ENCODE measurements around the gene ZNF737.
A peak's percentile ranks its signal among the peaks of the same experiment; 100 is the strongest.
"Not testable (repeated sequence)": the region's sequence is repeated elsewhere in the genome, so short reads cannot be mapped to it uniquely, and the experiment has no call there.

The ZNF737 gene

DNA sequence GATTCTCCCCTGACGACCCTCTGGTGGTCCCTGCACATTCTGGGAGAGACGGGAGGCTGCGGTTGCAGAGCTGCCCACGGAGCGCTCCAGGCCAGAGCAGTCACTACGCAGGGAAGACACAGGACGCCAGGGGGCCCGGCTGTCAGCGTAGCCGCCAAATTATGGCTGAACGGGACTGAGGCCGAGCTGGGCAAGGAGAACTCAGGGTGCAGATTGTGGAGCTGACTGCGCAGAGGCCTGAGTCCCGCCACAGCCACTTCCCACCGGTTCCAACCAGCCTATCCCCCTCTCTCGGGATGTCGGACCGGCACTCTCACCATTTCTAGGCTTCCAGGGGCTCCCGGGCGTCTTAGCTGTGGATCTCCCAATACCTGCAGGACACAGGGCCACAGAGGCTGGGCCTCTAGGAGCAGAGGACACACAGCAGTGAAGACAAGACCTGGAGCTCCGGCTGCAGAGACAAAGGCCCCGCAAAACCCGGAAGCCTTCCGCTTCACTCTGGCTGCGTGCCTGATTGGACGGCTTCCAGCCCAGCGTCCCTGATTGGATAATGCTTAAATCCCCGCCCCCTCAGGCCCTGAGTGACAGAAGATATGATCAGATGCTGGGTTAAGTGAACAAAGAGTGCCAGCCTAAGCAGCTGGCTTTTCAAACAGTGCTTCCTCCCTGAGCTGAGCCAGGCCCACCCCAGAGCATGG is at the start of gene ZNF737:
TSS of gene ZNF737 (minus strand) at position 461 of the 698 bp plus-strand sequence. CDS start at position 320, 141 bp downstream.
- DNase-seq = peak; percentile 96

DNA sequence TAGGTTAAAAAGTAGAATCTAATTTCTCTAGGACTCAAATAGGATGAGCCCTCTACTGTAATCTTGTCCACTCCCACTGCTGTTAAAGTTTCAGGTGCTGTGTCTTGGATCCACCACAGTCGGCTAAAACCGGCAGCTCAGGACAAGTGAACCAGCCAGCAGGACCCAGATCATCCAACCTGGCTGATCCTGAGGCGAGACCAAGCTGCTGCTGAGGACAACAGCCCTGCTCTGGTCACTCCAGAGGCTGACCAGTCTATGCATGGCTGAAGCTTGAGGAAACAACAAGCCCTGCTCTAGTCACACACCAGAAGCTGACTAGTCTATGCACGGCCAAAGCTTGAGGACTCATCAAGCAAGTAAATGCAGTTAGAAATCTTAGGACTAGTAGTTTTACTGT is 49.4 kb upstream of the ZNF737 start:
- not testable (repeated sequence) for DNase-seq

DNA sequence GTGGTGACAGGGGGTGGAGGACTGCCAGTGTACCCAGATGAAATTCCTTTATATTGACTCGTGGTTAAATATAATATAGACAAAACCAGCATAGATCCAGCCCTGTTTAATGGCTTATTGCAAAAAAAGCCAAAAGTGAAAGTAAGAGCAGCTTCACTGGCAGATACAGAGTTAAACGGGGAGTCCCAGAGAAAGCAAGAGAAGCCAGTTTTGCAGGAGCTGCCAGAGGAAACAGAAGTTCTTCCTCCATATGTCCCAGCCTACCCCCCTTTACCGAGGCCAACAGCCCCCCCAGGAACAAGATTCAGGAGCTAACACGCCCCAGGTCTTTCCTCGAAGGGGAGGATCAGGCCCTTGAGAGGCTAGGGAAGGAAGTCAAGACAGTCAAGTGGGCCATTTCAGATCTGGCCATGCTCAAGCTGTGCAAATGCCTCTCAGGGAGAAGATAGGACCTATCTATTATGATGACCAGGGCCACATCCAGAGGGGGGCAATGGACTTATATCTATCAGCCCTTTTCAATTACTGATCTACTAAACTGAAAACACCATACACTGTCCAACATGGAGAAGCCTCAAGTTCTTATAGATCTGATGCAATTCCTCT is 47.2 kb upstream of the ZNF737 start:
- no peak for DNase-seq

DNA sequence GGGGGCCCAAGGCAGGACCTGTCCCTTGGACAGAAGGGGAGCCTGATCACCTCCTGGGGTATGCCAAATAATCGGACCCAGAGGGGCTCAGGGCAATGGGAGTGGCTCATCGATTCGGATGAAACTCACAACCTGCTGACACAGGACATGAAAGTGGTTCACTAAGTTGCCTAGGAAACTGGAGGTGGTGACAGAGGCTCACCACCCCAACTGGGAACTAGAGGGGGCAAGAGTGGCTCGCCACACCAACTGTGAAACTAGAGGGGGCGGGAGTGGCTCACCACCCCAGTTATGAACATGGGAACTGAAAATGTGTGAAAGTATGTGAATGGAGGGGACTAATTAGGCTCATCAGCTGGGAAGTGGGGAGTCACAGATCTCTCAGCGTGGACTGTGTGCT is 46.3 kb upstream of the ZNF737 start:
- no peak for DNase-seq

DNA sequence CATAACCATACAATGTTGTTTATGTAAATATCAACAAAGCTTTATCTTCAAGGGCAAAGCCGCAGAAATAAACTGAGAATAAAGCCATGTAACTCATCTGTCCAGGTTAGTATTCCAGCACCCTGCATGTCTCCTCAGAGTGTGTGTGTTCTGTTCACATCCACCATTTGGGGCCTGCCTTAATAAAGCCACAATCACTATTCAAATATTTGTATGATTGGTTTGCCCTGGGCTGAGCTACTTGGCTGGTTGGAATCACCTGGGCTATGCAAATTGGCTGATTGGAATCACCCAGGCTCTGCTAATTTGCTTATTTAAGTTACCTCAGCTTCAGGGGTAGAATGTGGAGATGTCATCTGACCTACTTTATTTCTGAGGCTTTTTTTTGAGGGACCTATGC is 42.4 kb upstream of the ZNF737 start:
- no peak for DNase-seq

DNA sequence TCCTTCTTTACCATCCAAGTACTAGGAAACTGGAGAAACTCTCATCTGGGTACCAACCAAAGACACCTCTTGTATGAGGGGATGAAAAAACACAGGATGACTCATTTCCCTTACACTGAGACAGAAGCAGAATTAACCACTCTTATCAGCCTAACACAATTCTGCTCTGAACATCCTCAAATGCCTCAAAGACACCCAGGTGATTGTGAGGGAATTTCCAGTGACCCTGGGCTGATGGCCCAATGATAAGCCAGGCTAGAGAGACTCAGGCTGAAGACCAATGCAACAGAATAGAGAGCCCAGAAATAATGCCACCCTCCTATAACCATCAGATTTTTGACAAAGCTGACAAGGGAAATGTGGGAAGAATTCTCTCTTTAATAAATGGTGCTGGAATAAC is 7.0 kb downstream of the ZNF737 start:
- no peak for DNase-seq

DNA sequence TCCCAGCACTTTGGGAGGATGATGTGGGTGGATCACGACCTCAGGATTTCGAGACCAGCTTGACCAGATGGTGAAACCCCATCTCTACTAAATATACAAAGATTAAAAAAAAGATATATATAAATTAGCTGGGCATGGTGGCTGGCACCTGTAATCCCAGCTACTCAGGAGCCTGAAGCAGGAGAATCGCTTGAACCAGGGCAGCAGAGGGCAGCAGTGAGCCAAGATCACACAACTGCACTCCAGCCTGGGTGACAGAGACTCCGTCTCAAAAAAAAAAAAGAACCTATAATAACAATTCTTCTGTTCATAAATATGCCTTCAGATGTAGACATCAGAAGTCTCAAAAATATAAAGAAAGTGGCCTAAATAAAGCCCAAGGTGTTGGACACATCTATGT is 7.6 kb downstream of the ZNF737 start:
- peak; percentile 3 for DNase-seq

DNA sequence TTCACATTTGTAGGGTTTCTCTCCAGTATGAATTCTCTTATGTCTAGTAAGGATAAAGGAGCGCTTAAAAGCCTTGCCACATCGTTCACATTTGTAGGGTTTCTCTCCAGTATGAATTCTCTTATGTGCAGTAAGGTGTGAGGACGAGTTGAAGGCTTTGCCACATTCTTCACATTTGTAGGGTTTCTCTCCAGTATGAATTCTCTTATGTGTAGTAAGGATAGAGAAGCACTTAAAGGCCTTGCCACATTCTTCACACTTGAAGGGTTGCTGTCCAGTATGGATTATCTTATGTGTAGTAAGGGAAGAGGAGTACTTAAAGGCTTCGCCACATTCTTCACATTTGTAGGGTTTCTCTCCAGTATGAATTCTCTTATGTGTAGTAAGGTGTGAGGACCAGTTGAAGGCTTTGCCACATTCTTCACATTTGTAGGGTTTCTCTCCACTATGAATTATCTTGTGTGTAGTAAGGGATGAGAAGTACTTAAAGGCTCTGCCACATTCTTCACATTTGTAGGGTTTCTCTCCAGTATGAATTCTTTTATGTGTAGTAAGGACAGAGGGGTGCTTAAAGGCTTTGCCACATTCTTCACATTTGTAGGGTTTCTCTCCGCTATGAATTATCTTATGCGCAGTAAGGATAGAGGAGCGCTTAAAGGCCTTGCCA is 20.8 kb downstream of the ZNF737 start:
- DNase-seq = peak; percentile 3

DNA sequence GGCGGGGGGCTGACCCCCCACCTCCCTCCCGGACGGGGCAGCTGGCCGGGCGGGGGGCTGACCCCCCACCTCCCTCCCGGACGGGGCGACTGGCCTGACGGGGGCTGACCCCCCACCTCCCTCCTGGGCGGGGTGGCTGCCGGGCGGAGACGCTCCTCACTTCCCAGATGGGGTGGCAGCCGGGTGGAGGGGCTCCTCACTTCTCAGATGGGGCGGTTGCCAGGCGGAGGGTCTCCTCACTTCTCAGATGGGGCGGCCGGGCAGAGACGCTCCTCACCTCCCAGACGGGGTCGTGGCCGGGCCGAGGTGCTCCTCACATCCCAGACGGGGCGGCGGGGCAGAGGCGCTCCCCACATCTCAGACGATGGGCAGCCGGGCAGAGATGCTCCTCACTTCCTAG is 35.3 kb downstream of the ZNF737 start:
- DNase-seq = not testable (repeated sequence)

DNA sequence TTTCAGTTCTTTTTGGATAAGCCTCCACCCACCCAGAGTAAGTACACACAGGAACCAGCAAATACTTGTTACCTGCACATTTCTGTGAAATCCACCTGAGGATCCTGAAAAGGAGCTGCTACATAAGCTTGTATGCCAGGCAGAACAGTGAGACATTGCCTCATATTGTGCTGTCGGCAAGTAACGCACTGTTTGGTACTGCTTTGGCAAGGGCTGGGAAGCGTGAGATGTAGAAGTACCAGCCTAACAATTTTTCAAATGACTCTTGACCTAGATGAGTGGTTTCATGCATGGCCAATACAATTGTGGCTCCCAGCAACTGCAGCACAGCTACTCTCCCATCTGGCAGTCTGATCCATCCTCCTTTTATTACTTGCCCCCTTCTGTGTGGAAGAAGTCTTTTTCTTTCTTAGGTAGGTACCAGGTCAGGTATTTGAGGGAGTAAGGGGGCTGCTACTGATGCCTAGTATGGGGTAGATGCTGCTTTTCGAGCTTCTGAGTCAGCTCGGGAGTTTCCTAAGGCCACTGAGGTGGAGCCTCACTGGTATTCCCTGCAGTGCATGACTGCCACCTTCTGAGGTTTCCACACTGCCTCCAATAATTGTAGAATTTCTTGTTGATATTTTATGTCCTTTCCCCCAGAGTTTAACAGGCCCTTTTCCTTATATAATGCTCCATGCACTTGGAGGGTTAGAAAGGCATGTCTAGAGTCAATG is 52.2 kb downstream of the ZNF737 start:
- no peak for DNase-seq

DNA sequence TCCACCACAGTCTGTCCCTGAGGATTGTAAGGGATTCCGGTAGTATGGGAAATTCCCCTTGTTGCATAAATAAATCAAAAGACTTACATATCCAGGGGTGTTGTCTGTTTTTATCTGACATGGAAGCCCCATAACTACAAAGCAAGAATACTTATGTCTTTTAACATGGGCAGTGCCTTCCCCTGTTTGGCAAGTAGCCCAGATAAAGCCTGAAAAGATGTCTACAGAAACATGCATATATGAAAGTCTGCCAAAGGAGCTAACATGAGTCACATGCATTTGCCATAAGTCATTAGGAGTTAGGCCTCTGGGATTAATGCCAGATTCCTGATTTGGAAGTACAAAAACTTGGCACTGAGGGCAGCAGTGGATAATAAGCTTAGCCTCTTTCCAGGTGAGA is 62.1 kb downstream of the ZNF737 start:
- DNase-seq = no peak

All from hematopoietic multipotent progenitor cell treated with erythropoietin and hydrocortisone succinate and interleukin-3 and kit ligand, for 4 days (in vitro differentiated cells).